T47D (cell line): Measurements from ENCODE around the gene SRRD.

ENCODE experiments used
- DNase-seq, 2 experiments: peaks; one replicate each; pipeline versions ENCODE4 v3.0.0 to v3.0.0-alpha.2; 2011 to 2012; ENCODE audit warnings: low read depth in 1 of 2, low spot score in 1 of 2
- JUND ChIP-seq: IDR thresholded peaks from 2 replicates; pipeline ENCODE4 v1.6.1; 2012; ENCODE audit warnings: low read depth
- in situ Hi-C: cut with HindIII; loops from 2 replicates; pipeline ENCODE4 v1.10.0; 2016; ENCODE audit warnings: low sequenced_read_pairs, low pct_unique_long_range_greater_than_20kb

Gene SRRD

DNA sequence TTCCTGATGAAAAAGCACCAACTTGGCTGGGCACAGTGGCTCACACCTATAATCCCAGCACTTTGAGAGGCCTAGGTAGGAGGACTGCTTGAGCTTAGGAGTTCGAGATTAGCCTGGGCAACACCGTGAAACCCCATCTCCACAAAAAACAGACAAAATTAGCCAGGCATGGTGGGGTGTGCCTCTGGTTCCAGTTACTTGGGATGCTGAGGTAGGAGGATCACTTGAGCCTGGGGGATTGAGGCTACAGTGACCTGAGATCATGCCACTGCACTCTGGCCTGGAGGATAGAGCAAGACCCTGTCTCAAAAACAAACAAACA, 3.1 kb upstream of the SRRD start:
- no peak for TF ChIP-seq JUND
- in situ Hi-C loops = no loop called here
- no peak for DNase-seq

GRCh38 chr22:26481112-26481693, 2.5 kb upstream of the SRRD start:
- in situ Hi-C loops = no loop called here

DNA sequence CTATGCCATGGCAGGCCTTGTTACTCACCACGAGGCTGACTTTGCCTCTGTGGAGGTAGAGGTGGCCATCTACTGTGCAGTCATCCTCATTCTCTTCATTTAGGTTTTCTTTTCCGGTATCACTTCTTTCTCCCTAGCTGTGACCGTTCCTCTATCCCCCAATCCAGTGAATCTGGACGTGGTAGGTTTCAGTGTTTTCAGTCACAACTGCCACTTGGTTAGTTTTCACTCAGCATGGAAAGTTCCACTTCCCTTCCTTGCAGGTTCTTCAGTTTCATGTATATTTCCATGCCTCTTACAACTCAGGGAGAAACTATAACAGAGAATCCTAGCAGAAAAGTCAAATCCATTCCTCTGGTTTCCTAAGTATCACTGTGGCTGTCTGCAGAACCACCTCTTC, 2.0 kb upstream of the SRRD start:
- in situ Hi-C loops = no loop called here

More at GRCh38 chr22:26481112-26481693, 2.5 kb upstream of the SRRD start:
- TF ChIP-seq JUND = no peak
- no peak for DNase-seq

GRCh38 chr22:26482161-26482560, 1.5 kb upstream of the SRRD start:
- no peak for TF ChIP-seq JUND
- DNase-seq = no peak
- in situ Hi-C loops = no loop called here

More for the DNA sequence above, 2.0 kb upstream of the SRRD start:
- no peak for TF ChIP-seq JUND
- no peak for DNase-seq

GRCh38 chr22:26483043-26483438, 636 bp upstream of the SRRD start:
- in situ Hi-C loops = no loop called here

GRCh38 chr22:26484360-26484706, 656 bp downstream of the SRRD start:
- in situ Hi-C loops = no loop called here
- TF ChIP-seq JUND = no peak
- no peak for DNase-seq

More at GRCh38 chr22:26483043-26483438, 636 bp upstream of the SRRD start:
- DNase-seq = no peak
- TF ChIP-seq JUND = no peak

- TF ChIP-seq JUND = no peak
- in situ Hi-C loops = no loop called here
- DNase-seq = no peak
These were observed 1.3 kb downstream of the SRRD start for GRCh38 chr22:26485013-26485412.

DNA sequence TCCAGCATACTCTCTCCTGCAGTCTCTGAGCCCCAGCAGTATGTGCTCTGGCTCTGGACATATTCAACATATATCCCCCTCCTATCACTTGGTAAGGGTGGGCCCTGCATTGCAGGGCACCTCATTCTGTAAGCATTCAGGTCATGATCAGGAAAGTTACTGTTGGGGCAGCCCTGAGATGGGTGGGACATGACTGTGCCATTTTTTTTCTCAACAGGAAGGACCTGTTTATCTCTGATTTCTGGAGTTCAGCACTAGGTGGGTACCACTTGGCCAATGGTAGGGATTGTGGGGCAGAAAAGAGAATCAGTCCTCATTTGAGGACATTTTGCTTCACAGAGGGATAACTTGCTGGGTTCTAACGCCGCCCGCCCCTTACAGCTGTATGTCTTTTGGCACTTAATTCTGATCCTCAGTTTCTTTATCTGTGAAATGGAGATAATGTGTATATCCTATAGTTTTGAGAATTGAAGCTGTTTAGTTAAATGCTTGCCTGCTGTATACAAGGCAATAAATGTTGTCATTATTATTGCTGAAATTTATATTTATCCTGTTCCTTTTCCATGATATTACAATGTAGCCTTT, 2.2 kb downstream of the SRRD start:
- DNase-seq = no peak
- in situ Hi-C loops = no loop called here
- no peak for TF ChIP-seq JUND

DNA sequence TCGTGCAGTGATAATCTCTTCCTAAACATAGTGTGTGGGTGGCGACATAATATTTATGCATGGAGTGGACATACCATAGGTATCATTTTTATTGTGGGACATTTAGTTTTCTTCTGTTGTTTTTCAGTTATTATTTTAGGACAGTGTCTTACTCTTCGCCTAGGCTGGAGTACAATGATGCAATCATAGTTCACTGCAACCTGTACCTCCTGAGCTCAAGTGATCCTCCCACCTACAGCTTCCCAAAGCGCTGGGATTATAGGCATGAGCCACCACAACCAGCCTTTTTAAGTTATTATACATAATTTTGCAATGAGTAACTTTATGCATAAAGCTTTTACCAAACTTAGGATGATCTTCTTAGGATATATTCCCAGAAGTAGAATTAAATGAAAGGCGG, 2.7 kb downstream of the SRRD start:
- DNase-seq = no peak
- in situ Hi-C loops = no loop called here
- no peak for TF ChIP-seq JUND

- in situ Hi-C loops = no loop called here
- no peak for TF ChIP-seq JUND
- no peak for DNase-seq
These were observed 4.3 kb downstream of the SRRD start for GRCh38 chr22:26487996-26488395.

GRCh38 chr22:26489447-26490036, 5.9 kb downstream of the SRRD start:
- DNase-seq = no peak
- in situ Hi-C loops = no loop called here
- TF ChIP-seq JUND = no peak

DNA sequence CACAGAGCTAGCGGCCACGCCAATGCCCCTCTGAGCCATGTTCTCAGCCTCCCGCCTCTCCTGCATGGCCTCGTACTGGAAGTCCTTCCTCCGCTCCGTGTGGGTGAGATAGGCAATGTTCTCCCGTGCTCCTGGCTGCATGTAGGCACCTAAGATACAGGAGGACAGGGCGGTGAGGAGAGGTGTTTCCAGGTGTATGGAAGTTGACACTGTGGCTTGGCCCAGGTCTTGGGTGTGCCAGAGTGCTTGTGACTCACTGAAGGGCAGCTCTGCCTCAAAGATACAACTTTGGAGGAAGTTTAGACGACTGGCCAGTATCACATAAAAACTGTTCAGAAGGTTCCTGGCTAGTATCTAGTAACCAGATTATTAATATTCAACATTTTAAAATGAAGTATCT, 8.5 kb downstream of the SRRD start:
- no peak for DNase-seq
- in situ Hi-C loops = no loop called here
- no peak for TF ChIP-seq JUND

DNA sequence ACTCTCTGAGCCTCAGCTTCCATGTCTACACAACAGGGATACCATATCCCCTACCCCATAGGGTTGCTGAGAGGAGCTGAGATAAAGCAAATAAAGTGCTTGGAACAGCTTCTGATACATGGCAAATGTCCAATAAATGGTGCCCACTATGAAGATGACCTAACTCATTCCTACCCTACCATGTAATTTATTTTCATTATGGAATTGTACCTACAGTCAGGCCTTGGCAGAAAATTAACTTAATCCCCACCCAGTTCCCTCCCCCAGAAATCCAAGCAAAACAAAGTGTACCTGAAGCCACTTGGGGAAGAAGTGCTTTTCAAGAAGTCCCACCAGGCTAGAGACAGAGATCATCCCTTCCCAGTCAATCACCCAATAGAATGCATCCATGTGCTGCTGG, 10.8 kb downstream of the SRRD start:
- no peak for TF ChIP-seq JUND
- in situ Hi-C loops = no loop called here
- no peak for DNase-seq

DNA sequence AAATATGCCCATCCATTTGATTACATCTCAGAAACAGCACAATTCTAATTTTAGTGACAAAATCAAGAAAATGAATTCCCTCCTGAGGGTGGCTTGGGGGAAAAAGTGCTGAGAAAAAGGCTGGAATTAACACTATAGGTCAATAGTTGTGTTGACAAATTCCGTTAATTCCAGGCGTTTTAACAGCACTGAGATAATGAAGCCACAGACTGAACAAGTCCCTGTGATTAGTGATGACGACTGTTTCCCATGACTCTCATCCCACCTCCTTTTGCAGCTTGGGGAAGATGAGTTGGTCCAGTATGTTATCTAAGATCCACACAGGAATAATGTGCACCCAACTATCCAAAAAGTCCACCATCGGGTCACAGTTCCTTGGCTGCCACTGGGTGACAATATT, 12.8 kb downstream of the SRRD start:
- in situ Hi-C loops = no loop called here
- DNase-seq = no peak
- no peak for TF ChIP-seq JUND
